NT2/D1 (cell line): Measurements from ENCODE around the gene ABHD10.

ENCODE experiments used
- YY1 ChIP-seq: IDR thresholded peaks from 2 replicates; pipeline ENCODE4 v1.6.1; 2011; ENCODE audit not compliant: insufficient read length, insufficient read depth
- ZNF274 ChIP-seq: IDR thresholded peaks from 2 replicates; pipeline ENCODE4 v1.6.1; 2011; ENCODE audit warnings: mild to moderate bottlenecking, low read depth, low read length

- TF ChIP-seq YY1 (no peak), ZNF274 (no peak)
Observed at GRCh38 chr3:112010636-112011035, 31.8 kb downstream of the ABHD10 start.
